Ectodermal cell (in vitro differentiated cells): Measurements from ENCODE around the gene PRXL2B.

ENCODE experiments used
- H3K27ac ChIP-seq: 2 replicates; pipeline ENCODE4 v1.7.0; 2013; ENCODE audit warnings: mild to moderate bottlenecking, low read depth, low read length; ENCODE audit not compliant: insufficient read depth, poor library complexity, severe bottlenecking
- H3K27me3 ChIP-seq: 2 replicates; pipeline ENCODE4 v1.7.0; 2013; ENCODE audit warnings: mild to moderate bottlenecking, low read length; ENCODE audit not compliant: insufficient read depth, control insufficient read depth, poor library complexity, severe bottlenecking
- H3K36me3 ChIP-seq: one replicate; pipeline ENCODE4 v1.7.0; 2013; ENCODE audit warnings: low read length; ENCODE audit not compliant: control insufficient read depth, insufficient read depth
- H3K4me1 ChIP-seq: one replicate; pipeline ENCODE4 v1.7.0; 2013; ENCODE audit warnings: low read length; ENCODE audit not compliant: control insufficient read depth, insufficient read depth
- H3K4me3 ChIP-seq: 2 replicates; pipeline ENCODE4 v1.7.0; 2013; ENCODE audit warnings: low read depth, low read length, control low read depth; ENCODE audit not compliant: insufficient read depth
- H3K9me3 ChIP-seq: 2 replicates; pipeline ENCODE4 v1.7.0; 2013; ENCODE audit warnings: mild to moderate bottlenecking, low read length, moderate library complexity; ENCODE audit not compliant: control insufficient read depth
- WGBS, 2 experiments: methylation state at CpG; one replicate each; pipeline ENCODE4 v1.1.7; 2013; ENCODE audit warnings: missing lambda C conversion rate in 2 of 2; 5-methylcytosine and 5-hydroxymethylcytosine counted together

The PRXL2B gene

DNA sequence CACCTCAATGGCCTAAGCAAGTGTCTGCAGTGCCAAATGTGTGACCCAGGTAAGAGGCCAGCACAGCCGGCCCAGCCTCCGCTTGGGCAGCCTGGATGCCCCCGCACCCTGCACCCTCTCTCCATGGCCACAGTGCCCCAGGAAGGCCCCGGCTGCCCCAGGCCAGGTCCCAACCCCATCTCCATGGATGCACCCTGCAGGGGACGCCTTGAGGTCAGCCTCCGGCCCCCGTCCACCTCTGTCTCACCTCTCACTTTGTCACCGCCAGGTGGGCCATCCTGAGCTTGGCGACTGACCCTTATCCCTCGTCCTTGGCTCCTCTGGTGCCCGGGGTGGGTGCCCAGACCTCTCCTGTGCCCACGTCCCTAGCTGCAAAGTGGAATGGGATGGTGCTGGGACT is 28.2 kb upstream of the PRXL2B start:
- H3K27me3 ChIP-seq, result no peaks in the 10 kb centered on the region
- H3K4me1 ChIP-seq, result peaks cover 11% of the 10 kb centered on the region
- no peaks in the 10 kb centered on the region for H3K9me3 ChIP-seq
- 93% methylated on average over 12 of the region's 12 CpGs for WGBS, 2 experiments
- H3K36me3 ChIP-seq, result no peaks in the 10 kb centered on the region
- no peak overlapping the region for H3K27ac ChIP-seq
- H3K4me3 ChIP-seq, result no peak overlapping the region

DNA sequence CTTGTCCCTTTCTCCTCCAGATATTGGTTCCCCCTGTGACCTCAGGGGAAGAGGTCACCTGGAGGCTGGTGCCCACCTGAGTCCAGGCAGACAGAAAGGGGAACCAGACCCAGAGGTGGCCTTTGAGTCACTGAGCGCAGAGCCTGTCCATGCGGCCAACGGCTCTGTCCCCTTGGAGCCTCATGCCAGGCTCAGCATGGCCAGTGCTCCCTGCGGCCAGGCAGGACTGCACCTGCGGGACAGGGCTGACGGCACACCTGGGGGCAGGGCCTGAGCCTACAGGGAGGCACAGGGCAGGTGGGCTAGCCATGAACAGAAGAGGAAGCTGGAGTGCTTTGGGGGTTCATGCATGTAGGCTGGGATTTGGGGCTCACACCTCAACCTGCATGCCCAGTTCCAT is 27.7 kb upstream of the PRXL2B start:
- 93 to 96% methylated on average over 6 of the region's 6 CpGs for WGBS, 2 experiments

DNA sequence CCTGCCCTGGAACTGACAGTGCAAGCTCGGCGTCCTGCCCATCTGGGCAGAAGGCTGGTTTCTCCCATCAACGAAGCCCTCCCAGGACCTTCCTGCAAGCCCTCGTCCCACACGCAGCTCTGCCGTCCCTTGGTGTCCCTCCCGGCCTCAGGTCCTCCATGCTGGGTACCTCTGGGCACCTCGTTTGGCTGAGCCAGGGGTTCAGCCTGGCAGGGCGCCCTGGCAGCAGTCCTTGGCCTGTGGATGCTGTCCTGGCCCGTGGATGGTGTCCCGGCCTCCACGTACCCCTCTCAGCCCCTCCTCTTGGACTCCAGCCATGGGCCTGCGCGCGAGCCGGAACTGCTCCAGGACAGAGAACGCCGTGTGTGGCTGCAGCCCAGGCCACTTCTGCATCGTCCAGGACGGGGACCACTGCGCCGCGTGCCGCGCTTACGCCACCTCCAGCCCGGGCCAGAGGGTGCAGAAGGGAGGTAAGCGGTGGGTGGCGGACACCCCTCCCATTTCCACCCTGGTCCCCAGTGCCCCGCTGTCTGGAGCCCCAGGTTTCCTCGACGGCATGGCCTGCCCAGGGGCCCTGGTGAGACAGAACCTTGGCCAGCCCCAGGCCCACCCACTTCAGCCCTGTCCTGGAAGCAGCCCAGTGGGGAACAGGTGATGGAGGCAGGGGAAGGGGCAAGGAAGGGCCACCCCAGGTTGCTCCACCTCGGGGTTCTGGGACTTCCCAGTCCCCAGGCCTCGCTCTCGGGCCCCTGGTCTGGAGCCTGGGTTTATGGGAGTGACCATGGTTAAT is 26.9 kb upstream of the PRXL2B start:
- no peaks in the 10 kb centered on the region for H3K27me3 ChIP-seq
- H3K27ac ChIP-seq, result no peak overlapping the region
- no peak overlapping the region for H3K4me3 ChIP-seq
- H3K9me3 ChIP-seq, result no peaks in the 10 kb centered on the region
- H3K4me1 ChIP-seq, result peaks cover 11% of the 10 kb centered on the region
- 92 to 93% methylated on average over 35 of the region's 35 CpGs for WGBS, 2 experiments
- no peaks in the 10 kb centered on the region for H3K36me3 ChIP-seq

More for the DNA sequence above, 27.7 kb upstream of the PRXL2B start:
- Histone ChIP-seq H3K9me3 (no peaks in the 10 kb centered on the region), H3K27me3 (no peaks in the 10 kb centered on the region), H3K4me1 (peaks cover 11% of the 10 kb centered on the region), H3K27ac (no peak overlapping the region), H3K4me3 (no peak overlapping the region), H3K36me3 (no peaks in the 10 kb centered on the region)

DNA sequence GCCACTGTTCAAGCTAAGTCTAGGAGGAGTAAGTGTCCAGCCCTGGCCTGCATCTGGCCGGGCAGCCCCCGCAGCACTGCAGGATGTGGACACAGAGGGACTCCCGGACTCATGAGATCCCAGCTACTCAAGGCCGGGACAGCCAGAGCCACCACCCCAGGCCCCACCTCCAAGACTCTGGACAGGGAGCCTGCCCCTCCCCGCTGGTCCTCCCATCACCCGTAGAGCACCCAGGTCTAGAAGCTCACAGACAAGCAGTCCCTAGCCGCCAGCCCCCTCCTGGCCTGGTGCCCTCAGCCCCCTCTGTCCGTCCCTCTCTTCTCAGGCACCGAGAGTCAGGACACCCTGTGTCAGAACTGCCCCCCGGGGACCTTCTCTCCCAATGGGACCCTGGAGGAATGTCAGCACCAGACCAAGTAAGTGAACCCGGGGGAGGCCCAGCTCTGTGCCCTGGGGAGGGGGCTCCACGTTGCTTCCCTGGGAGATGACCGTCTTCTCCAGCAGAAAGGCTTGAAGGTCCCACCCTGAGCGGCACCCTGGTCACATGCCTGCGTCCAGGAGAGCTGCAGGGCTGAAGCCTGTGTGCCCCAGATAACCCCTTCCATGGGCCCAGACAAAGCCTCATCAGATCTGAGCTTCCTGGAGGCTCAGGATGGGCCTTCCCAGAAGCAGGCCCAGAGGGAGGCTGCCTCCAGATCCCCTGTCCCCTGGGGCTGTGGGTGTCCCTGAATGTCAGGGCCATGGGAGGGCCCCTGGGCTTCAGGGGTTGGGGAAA is 26.1 kb upstream of the PRXL2B start:
- Histone ChIP-seq H3K27me3 (no peaks in the 10 kb centered on the region), H3K36me3 (no peaks in the 10 kb centered on the region), H3K9me3 (no peaks in the 10 kb centered on the region), H3K4me3 (no peak overlapping the region), H3K4me1 (peaks cover 11% of the 10 kb centered on the region), H3K27ac (no peak overlapping the region)
- WGBS, 2 experiments, result 92 to 93% methylated on average over 15 of the region's 15 CpGs

DNA sequence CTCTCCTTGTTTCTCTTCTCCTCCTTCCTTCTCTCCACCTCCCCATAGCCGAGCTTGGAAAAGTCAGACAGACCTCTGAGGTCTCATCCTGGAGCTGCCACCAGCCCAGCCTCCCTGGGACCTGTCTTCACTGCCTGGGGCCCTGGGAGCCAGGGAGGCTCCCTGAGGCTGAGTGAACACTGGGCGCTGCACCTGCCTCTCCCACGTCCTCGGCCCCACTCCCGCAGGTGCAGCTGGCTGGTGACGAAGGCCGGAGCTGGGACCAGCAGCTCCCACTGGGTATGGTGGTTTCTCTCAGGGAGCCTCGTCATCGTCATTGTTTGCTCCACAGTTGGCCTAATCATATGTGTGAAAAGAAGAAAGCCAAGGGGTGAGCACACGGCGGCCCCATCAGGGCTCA is 25.1 kb upstream of the PRXL2B start:
- H3K36me3 ChIP-seq, result no peaks in the 10 kb centered on the region
- no peak overlapping the region for H3K4me3 ChIP-seq
- WGBS, 2 experiments, result 92% methylated on average over 11 of the region's 11 CpGs

DNA sequence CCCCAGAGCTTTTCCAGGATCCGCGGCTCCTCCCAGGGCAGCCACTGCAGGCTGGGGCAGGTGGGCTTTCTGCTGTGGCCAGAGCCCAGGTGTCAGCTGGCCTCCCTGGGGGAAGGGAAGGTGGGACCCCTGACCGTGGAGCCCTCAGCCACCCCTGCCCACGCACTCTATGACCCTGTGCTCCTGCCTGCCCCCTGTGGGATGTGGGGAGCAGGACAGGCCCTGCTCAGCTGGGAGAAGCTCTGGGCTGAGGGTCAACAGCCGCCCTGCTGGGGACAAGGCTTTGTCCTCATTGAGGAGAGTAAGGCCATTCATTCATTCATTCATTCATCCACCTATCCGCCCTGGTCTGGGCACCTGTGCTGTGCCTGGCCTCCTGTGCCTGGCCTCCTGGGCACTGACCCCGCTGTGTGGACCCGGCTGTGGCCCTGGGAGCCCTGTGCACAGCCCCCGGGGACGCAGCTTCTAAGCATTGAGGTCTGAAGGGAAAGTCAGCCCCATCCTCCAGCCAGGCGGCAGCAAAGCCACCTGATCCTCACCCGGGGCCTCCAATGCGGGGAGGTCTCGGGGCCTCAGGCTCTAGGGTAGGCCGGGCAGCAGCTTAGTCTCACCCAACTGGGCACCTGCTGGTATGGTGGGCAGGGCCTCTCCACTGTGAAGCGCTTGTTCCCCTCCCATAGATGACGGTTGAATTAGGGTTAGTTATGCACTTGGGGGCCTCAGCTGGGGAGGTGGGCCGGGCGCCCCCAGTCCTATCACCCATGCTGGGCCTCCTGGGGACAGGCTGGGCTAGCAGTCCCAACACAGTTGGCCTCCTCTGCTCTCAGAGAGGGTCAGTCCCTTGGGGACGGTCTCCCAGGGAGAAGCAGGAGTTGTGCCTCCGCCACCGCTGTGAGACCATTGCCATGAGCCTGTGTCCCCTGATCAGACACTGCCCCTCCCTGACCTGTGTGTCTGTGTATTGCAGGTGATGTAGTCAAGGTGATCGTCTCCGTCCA is 24.4 kb upstream of the PRXL2B start:
- Histone ChIP-seq H3K36me3 (no peaks in the 10 kb centered on the region), H3K9me3 (no peaks in the 10 kb centered on the region), H3K27ac (no peak overlapping the region), H3K4me1 (peaks cover 5% of the 10 kb centered on the region), H3K27me3 (no peaks in the 10 kb centered on the region), H3K4me3 (no peak overlapping the region)
- WGBS, 2 experiments, result 89 to 90% methylated on average over 22 to 24 of the region's 24 CpGs

More for the DNA sequence above, 25.1 kb upstream of the PRXL2B start:
- H3K27ac ChIP-seq, result no peak overlapping the region
- no peaks in the 10 kb centered on the region for H3K9me3 ChIP-seq
- no peaks in the 10 kb centered on the region for H3K27me3 ChIP-seq
- H3K4me1 ChIP-seq, result peaks cover 9% of the 10 kb centered on the region

DNA sequence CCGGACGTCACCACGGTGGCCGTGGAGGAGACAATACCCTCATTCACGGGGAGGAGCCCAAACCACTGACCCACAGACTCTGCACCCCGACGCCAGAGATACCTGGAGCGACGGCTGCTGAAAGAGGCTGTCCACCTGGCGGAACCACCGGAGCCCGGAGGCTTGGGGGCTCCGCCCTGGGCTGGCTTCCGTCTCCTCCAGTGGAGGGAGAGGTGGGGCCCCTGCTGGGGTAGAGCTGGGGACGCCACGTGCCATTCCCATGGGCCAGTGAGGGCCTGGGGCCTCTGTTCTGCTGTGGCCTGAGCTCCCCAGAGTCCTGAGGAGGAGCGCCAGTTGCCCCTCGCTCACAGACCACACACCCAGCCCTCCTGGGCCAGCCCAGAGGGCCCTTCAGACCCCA is 23.4 kb upstream of the PRXL2B start:
- 89% methylated on average over 18 of the region's 18 CpGs for WGBS, 2 experiments
- Histone ChIP-seq H3K4me1 (peaks cover 5% of the 10 kb centered on the region), H3K27me3 (no peaks in the 10 kb centered on the region), H3K36me3 (no peaks in the 10 kb centered on the region), H3K27ac (no peak overlapping the region), H3K9me3 (no peaks in the 10 kb centered on the region), H3K4me3 (no peak overlapping the region)

DNA sequence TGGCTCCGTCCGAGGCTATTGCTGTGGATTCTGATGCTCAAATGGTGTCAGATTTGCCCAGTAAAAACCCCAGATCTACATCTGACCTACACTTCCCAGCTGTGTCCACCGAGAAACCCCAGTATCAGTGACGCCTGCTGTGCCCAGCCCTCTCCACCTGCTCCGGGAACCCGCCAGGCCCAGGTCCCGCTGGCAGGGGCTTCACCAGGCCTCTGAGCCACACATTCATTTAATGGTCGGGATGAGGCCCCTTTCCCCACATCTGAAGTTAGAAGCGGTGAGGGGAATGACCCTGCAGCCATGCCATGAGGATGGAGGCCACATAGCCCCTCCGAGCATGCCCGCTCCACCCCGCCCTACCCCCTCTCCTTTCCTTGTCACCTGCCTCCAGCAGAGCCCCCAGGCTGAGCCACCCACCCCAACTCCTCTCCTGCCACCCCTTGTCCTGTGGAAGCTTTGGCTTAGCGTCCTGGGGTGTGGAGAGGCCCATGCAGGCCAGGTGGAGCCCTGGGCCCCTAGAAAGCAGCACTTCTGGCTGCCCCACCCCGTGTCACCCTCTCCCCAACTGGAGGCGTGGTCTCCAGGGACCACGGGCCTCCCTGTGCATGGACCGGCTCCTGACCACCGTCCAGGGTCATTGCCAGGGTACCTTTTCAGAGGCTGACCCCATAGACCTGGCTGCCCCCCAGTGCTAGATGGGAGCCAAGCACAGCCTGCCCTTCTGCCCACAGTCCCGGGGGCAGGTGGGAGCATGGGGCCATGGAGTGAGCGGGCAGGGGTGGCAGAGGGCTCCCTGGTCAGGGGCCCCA is 22.4 kb upstream of the PRXL2B start:
- H3K27me3 ChIP-seq, result no peaks in the 10 kb centered on the region
- peaks cover 5% of the 10 kb centered on the region for H3K4me1 ChIP-seq
- H3K9me3 ChIP-seq, result no peaks in the 10 kb centered on the region
- 89% methylated on average over 20 of the region's 20 CpGs for WGBS, 2 experiments
- no peak overlapping the region for H3K27ac ChIP-seq
- H3K4me3 ChIP-seq, result no peak overlapping the region
- no peaks in the 10 kb centered on the region for H3K36me3 ChIP-seq

DNA sequence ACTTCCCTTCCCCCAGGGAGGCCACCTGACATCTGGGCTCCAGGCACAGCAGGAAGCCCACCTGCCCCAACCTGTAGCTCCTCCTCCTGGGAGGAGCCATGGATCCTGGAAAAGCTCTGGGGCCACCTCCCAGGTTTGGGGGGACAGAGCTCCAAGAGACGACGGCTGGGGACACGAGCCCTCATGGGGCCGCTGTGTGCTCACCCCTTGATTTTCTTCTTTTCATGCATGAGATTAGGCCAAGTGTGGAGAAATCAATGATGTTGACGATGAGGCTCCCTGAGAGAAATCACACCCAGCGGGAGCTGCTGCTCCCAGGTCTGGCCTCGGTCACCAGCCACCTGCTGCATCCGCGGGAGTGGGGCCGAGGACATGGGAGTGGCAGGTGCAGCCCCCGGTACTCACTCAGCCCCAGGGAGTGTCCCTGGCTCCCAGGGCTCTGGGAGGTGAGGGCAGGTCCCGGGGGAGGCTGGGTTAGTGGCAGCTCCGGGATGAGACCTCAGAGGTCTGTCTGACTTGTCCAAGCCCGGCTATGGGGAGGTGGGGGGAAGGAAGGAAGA is 21.7 kb upstream of the PRXL2B start:
- Histone ChIP-seq H3K4me1 (peaks cover 5% of the 10 kb centered on the region), H3K9me3 (no peaks in the 10 kb centered on the region), H3K4me3 (no peak overlapping the region), H3K27me3 (no peaks in the 10 kb centered on the region), H3K36me3 (no peaks in the 10 kb centered on the region), H3K27ac (no peak overlapping the region)
- WGBS, 2 experiments, result 82 to 85% methylated on average over 14 of the region's 14 CpGs
